HTR-8/SVneo (cell line): Measurements from ENCODE around the gene MVB12B.
"Not testable (repeated sequence)": the region's sequence is repeated elsewhere in the genome, so short reads cannot be mapped to it uniquely, and the experiment has no call there.

Source experiments
- DNase-seq: peaks from one replicate; pipeline ENCODE4 v3.0.0; 2011; ENCODE audit warnings: low spot score, mixed read lengths; ENCODE audit not compliant: insufficient read length
- FAIRE-seq: peaks from 2 replicates; lab custom pipeline; 2011; peaks lifted over from hg19 to GRCh38; lab: Jason Lieb, UNC

Gene MVB12B

GRCh38 chr9:126326228-126327005, at the start of gene MVB12B:
Gene MVB12B (plus strand): TSS chr9:126326829. CDS start chr9:126326930, 101 bp downstream.
- DNase-seq (peak; percentile 20), FAIRE-seq (no peak)

- DNase-seq (no peak), FAIRE-seq (no peak)
Measured at GRCh38 chr9:126283799-126284465, 42.7 kb upstream of the MVB12B start.

GRCh38 chr9:126285652-126286051, 41.0 kb upstream of the MVB12B start:
- not testable (repeated sequence) for DNase-seq, FAIRE-seq

GRCh38 chr9:126287166-126287866, 39.3 kb upstream of the MVB12B start:
- DNase-seq (no peak), FAIRE-seq (no peak)

- DNase-seq, result no peak
- FAIRE-seq, result no peak
Measured at GRCh38 chr9:126290871-126291270, 35.8 kb upstream of the MVB12B start.

GRCh38 chr9:126291925-126292324, 34.7 kb upstream of the MVB12B start:
- FAIRE-seq, result no peak
- DNase-seq, result no peak

- DNase-seq, result no peak
- FAIRE-seq, result no peak
Measured at GRCh38 chr9:126292736-126293521, 33.7 kb upstream of the MVB12B start.

GRCh38 chr9:126293522-126293889, 33.1 kb upstream of the MVB12B start:
- DNase-seq (no peak), FAIRE-seq (no peak)

- no peak for DNase-seq
- FAIRE-seq, result no peak
Measured at GRCh38 chr9:126294331-126295081, 32.1 kb upstream of the MVB12B start.

GRCh38 chr9:126295082-126295477, 31.5 kb upstream of the MVB12B start:
- FAIRE-seq (no peak), DNase-seq (no peak)

- FAIRE-seq, result no peak
- DNase-seq, result no peak
Measured at GRCh38 chr9:126295516-126295915, 31.1 kb upstream of the MVB12B start.

- FAIRE-seq (no peak), DNase-seq (no peak)
Measured at GRCh38 chr9:126295936-126296600, 30.6 kb upstream of the MVB12B start.

- no peak for DNase-seq
- FAIRE-seq, result no peak
Measured at GRCh38 chr9:126296687-126297086, 29.9 kb upstream of the MVB12B start.

- FAIRE-seq, result no peak
- no peak for DNase-seq
Measured at GRCh38 chr9:126297661-126298060, 29.0 kb upstream of the MVB12B start.

GRCh38 chr9:126298063-126298801, 28.4 kb upstream of the MVB12B start:
- DNase-seq (no peak), FAIRE-seq (no peak)

- no peak for FAIRE-seq
- no peak for DNase-seq
Measured at GRCh38 chr9:126299706-126300276, 26.8 kb upstream of the MVB12B start.

GRCh38 chr9:126301196-126301595, 25.4 kb upstream of the MVB12B start:
- no peak for FAIRE-seq
- no peak for DNase-seq

- FAIRE-seq (no peak), DNase-seq (peak; percentile 63)
Measured at GRCh38 chr9:126301985-126302603, 24.5 kb upstream of the MVB12B start.
